Adipose tissue (tissue), 3 donors: Measurements from ENCODE around the gene VPS37B. TPM values are rescaled to one million over a fixed set of nuclear protein-coding genes. Genes with fewer than 3 reads are reported as not detected.

Experiments used
- H3K27ac ChIP-seq: one replicate; pipeline ENCODE4 v1.5.1; 2013; ENCODE audit warnings: low read depth, low read length
- WGBS, 3 donors: extraction: QIAGEN DNeasy Blood & Tissue Kit; methylation state at CpG; one replicate each; pipeline ENCODE4 v1.1.7; 2013; 5-methylcytosine and 5-hydroxymethylcytosine counted together
- polyA plus RNA-seq, 3 donors: library from polyadenylated mRNA; stranded (reverse); fragments of 200-250 nt; gene quantifications; one replicate each; pipeline ENCODE4 v1.2.3, GENCODE V29; 2013
- donor health status: healthy with polysubstance abuse.
- donor health status: Bipolar disorder and iron deficiency.
- donor health status: healthy.

VPS37B gene
- polyA plus RNA-seq, 3 donors, result 18.7 to 23.6 (median 21.4) TPM

DNA sequence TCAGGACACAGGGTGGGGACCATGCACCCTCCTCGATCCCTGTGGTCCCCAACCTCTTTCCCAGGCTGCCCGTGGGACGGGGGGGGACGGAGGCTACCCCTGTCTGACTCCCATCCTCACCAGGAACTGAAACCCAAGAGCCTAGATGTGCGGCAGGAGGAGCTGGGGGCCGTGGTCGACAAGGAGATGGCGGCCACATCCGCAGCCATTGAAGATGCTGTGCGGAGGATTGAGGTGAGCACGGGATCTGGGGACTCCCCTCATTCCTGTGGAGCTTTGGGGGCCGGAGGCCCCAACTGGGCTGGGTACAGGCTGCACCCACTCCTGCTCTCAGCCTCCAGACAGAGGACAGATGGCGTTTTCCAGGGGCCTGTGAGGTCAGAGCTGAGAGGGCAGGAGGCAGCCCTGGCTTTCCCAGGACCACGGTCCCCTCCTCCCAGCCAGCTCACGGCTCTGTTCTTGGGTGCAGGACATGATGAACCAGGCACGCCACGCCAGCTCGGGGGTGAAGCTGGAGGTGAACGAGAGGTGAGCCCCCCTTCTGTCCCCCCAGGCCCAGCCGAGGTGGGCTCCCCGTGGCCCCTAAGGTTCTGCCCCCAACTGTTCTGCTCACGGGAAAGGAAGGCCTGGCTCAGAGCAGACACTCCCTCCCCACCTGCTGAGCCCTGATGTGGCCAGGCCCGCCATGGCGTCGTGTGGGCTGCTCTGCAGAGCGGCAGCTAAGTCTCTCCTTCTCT lies 36.5 kb downstream of the VPS37B start:
- 77 to 82% (median 77%) methylated on average over 20 to 26 of the region's 26 CpGs for WGBS, 3 donors
- no peak overlapping the region for H3K27ac ChIP-seq

DNA sequence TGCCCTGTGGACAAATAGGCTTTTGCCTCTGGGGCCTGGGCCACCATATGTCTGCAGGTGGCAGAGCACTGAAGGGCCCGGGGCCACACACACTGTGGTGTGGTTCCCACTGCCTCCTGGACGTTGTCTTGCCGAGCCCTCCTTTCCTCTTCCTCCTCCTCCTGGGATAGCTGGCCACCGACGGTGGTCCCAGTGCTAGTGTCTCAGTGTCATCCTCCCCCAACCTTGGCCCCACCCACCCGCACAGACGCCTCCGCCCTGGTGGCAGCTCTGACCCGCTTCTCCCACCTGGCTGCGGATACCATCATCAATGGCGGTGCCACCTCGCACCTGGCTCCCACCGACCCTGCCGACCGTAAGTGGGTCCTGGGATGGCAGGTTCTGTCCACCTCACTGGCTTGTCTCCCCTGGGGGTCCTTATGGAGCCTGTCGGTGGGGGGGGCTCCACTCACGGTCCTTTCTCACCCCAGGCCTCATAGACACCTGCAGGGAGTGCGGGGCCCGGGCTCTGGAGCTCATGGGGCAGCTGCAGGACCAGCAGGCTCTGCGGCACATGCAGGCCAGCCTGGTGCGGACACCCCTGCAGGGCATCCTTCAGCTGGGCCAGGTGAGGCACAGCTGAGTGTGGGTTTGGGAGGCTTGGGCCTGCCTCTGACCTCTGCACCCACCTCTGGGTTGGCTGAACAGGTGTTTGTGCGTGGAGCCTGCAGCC lies 37.2 kb downstream of the VPS37B start:
- no peak overlapping the region for H3K27ac ChIP-seq
- 82 to 92% (median 90%) methylated on average over 22 of the region's 22 CpGs for WGBS, 3 donors

DNA sequence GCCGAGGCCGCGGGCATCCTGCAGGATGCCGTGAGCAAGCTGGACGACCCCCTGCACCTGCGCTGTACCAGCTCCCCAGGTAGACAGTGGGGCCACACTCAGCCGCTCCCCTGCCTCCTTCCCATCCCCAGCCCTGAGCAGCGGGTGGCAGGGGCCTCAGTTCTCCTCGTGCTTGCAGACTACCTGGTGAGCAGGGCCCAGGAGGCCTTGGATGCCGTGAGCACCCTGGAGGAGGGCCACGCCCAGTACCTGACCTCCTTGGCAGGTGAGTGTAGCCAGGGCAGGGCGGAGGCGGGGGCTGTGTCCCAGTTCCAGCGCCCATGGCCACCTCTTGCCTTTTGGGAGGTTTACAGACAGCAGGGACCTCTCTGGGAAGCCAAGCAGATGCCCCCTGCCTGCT lies 37.8 kb downstream of the VPS37B start:
- 81 to 90% (median 84%) methylated on average over 14 of the region's 14 CpGs for WGBS, 3 donors
- no peak overlapping the region for H3K27ac ChIP-seq

DNA sequence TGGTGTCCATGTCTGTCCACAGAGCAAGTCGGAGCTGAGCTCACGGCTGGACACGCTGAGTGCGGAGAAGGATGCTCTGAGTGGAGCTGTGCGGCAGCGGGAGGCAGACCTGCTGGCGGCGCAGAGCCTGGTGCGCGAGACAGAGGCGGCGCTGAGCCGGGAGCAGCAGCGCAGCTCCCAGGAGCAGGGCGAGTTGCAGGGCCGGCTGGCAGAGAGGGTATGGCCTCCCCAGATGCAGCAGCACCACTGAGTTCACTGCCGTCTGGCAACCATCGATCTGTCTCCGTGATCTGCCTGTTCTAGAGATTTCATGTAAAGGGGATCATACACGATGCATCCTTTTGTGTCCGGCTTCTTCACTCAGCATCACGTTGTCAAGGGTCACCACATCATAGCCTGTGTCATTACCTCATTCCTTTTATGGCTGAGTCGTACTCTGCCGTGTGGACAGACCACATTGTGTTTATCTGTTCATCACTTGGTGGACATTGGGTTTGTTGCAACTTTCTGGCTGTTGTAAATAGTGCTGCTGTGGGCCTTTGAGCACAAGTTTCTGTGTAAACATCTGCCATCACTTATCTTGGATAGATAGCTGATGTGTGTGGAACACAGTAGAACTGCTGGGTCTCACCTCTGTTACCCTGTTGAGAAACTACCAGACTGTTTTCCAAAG lies 38.8 kb downstream of the VPS37B start:
- WGBS, 3 donors, result 86 to 89% (median 88%) methylated on average over 24 of the region's 24 CpGs
- H3K27ac ChIP-seq, result no peak overlapping the region

GRCh38 chr12:122855928-122856831 lies 39.7 kb downstream of the VPS37B start:
- H3K27ac ChIP-seq, result no peak overlapping the region
- WGBS, 3 donors, result 89 to 93% (median 92%) methylated on average over 35 to 40 of the region's 40 CpGs

- H3K27ac ChIP-seq, result no peak overlapping the region
- 86 to 91% (median 90%) methylated on average over 24 of the region's 24 CpGs for WGBS, 3 donors
Observed at GRCh38 chr12:122855071-122855829, 40.7 kb downstream of the VPS37B start.

DNA sequence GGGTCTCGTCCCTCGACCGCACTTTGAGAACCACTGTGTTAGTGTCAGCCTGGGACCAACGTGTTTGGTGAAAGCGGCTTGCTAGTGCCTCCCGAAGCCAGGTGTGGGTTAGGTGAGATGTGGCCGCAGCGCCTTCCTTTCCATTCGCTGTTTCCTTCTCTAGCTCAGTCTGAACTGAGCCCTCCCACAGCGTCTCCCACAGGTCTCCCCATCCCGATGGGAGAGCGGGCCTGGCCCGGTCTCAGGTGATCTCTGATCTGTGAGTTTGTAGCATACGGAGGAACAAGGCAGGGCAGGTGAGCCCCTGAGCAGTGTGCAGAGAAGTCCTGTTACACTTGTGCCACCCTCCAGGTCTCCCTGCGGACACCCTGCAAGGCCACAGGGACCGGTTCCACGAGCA lies 41.4 kb downstream of the VPS37B start:
- 95 to 96% (median 96%) methylated on average over 17 of the region's 17 CpGs for WGBS, 3 donors
- no peak overlapping the region for H3K27ac ChIP-seq

- WGBS, 3 donors, result 82 to 93% (median 89%) methylated on average over 17 of the region's 17 CpGs
- no peak overlapping the region for H3K27ac ChIP-seq
Observed at GRCh38 chr12:122853582-122854245, 42.2 kb downstream of the VPS37B start.

- H3K27ac ChIP-seq, result no peak overlapping the region
- WGBS, 3 donors, result 50 to 68% (median 58%) methylated on average over 17 to 18 of the region's 18 CpGs
Observed at GRCh38 chr12:122852336-122853275, 43.3 kb downstream of the VPS37B start.

DNA sequence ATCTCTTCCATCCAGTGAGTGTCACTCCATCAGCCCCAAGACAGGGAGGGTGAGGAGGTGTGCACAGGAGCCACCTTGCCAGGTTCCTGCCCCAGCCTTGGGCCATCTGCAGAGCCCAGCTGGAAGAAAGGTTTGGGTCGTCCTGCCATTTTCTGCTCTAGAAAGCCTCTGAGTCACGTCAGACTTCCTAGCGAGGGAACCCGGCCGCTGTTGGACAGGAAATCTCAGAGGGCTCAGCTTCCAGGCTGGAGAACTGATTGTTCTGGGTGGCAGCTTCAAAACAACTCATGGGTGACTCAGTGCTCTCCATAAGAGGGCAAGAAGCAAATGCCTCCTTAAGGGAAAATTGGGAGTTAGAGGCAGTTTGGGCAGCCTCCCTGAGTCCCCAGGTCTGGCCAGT lies 44.1 kb downstream of the VPS37B start:
- WGBS, 3 donors, result 67 to 82% (median 71%) methylated on average over 5 of the region's 5 CpGs
- no peak overlapping the region for H3K27ac ChIP-seq

DNA sequence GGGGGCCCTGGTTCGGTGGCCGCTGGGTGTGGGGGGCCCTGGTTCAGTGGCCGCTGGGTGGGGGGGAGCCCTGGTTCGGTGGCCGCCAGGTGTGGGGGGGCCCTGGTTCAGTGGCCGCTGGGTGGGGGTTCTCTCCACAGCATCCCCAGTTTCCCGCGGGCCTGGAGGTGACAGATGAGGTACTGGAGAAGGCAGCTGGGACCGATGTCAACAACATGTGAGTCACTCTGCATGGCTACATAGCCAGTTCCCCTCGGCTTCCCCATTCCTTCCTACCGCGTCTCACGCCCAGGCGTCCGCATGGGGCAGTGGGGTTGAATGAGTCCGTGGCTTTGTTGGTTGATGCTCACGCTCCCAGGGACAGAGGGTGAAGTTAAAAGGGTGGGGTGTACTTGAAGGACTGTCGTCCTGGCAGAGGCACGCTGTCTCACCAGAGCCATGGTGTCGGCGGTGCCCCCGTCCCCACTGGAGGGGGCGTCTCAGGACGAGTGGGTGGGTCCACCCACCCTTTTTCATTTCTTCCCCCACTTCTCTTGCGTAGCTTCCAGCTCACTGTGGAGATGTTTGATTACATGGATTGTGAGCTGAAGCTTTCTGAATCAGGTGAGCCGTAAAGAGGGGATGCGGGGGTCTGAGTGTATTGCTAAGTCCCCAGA lies 45.1 kb downstream of the VPS37B start:
- H3K27ac ChIP-seq, result no peak overlapping the region
- WGBS, 3 donors, result 87 to 89% (median 88%) methylated on average over 23 to 27 of the region's 27 CpGs

GRCh38 chr12:122850048-122850445 lies 45.9 kb downstream of the VPS37B start:
- no peak overlapping the region for H3K27ac ChIP-seq
- 94 to 96% (median 94%) methylated on average over 10 to 14 of the region's 14 CpGs for WGBS, 3 donors

DNA sequence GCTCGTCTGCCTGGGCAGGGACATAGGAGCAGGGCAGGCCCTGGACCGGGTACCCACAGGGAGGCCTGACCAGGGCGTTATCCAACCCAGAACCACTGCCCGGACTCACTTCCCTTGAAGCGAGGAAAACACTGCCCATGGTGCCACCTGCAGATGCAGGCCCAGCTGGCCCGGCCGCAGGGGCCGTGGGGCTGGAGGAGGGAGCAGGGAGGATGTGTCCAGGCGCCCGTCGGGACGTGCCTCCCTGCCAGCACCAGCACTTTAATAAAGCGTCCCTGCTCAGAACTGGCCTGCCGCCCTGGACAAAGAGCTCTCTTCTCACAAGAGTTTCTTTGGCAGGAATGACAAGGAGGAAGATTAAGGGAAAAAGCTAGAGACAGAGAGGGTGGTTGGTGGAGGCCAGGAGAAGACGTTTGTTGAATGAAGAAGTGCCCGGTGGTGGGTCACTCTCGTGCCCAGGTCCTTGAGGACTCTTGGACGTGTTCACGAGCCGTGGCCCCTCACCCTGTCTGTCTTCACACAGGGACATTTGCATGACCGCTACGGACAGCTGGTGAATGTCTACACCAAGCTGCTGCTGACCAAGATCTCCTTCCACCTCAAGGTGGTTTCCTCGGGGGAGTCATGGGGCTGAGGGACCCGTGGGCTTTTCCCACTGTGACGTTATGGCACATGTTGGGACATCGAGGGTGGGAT lies 46.4 kb downstream of the VPS37B start:
- no peak overlapping the region for H3K27ac ChIP-seq
- 82 to 88% (median 85%) methylated on average over 26 of the region's 26 CpGs for WGBS, 3 donors

DNA sequence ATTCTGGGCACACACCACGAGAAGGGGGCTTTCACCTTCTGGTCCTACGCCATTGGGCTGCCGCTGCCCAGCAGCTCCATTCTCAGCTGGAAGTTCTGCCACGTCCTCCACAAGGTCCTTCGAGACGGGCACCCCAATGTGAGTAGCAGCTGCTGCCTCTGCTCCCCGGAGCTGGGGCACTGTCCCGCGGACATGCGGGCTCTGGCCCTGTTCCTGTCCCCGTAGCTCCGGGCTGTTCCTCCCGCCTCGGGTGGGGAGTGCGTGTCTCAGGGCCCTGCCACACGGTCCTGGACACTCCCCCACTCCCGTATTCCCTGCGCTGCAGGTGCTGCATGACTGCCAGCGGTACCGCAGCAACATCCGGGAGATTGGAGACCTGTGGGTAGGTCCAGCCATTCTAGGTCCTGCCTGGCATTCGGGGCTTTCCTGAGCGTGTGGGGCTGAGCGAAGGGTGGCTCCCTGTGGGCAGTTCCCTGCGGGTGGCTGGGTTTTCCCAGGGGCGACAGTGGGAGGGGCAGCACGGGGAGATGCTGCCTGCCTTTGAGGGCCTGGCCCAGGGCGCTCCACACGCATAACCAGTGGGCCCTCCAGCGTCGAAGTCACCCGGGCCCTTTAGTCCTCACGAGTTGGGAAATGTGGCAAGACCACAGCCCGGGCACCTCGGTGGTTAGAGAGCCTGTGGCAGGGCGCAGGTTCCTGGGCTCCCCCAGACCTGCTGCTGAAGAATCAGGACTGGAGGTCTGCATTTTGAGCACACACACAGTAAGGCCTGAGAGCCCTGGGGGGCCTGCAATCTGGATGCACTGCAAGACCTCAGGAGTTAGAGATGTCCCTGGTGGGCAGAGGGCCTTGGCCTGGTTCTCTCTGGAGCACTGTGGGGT lies 47.2 kb downstream of the VPS37B start:
- 85 to 88% (median 86%) methylated on average over 36 of the region's 36 CpGs for WGBS, 3 donors

More for the DNA sequence above, 47.2 kb downstream of the VPS37B start:
- no peak overlapping the region for H3K27ac ChIP-seq
